Uterus (tissue), 4 donors: ENCODE measurements around the gene TNFAIP6. TPM values are rescaled to one million over a fixed set of nuclear protein-coding genes. Genes with fewer than 3 reads are reported as not detected.

ENCODE experiments used
- DNase-seq, 2 donors: peaks; one replicate each; pipeline ENCODE4 v3.0.0-alpha.2; 2019 to 2020
- H3K27ac ChIP-seq, 2 donors: fragments of 200-600 bp; sonication (generic); 1 replicate in 1 of 2; 2 replicates in 1 of 2; pipeline ENCODE4 v1.5.1; 2016 to 2018
- H3K27me3 ChIP-seq, 2 donors: fragments of 200-600 bp; sonication (generic); one replicate each; pipeline ENCODE4 v1.5.1; 2018 to 2019; ENCODE audit warnings: control low read depth in 1 of 2
- H3K36me3 ChIP-seq, 2 donors: fragments of 200-600 bp; sonication (generic); one replicate each; pipeline ENCODE4 v1.5.1; 2019; ENCODE audit warnings: control low read depth in 1 of 2
- H3K4me1 ChIP-seq, 2 donors: fragments of 200-600 bp; sonication (generic); one replicate each; pipeline ENCODE4 v1.5.1; 2018 to 2019; ENCODE audit warnings: control low read depth in 1 of 2
- H3K4me3 ChIP-seq, 2 donors: fragments of 200-600 bp; sonication (generic); 1 replicate in 1 of 2; 2 replicates in 1 of 2; pipeline ENCODE4 v1.5.1; 2018 to 2019; ENCODE audit warnings: mild to moderate bottlenecking in 1 of 2
- H3K9me3 ChIP-seq, 2 donors: fragments of 200-600 bp; sonication (generic); one replicate each; pipeline ENCODE4 v1.5.1; 2019; ENCODE audit warnings: control low read depth in 1 of 2
- POLR2A ChIP-seq, 2 donors: fragments of 450-650 bp; IDR thresholded peaks; one replicate each; pipeline ENCODE4 v1.6.1; 2016; ENCODE audit warnings: antibody characterized with exemption in 2 of 2, mild to moderate bottlenecking in 1 of 2, moderate library complexity in 1 of 2
- intact Hi-C: fragments of 100-400 bp; cut with DNase I; formaldehyde crosslinking; loops from one replicate; pipeline ENCODE4 v1.15.1; 2023; ENCODE audit warnings: low total_unique reads
- total RNA-seq, 4 donors: library from RNA; depleted of rRNA in 3 of 4; stranded (reverse); fragments of >200 nt in 3 of 4; gene quantifications; one replicate each; pipeline versions ENCODE4 v1.1.0 to v1.2.4, GENCODE V29; 2014 to 2023
- TF ChIP-seq, protein P1 (sequence below), 4 experiments: fragments of 200-600 bp in 2 of 4; fragments of 450-650 bp in 2 of 4; sonication (generic) in 2 of 4; IDR thresholded peaks; one replicate each; pipeline ENCODE4 v1.5.1; 2016 to 2019; ENCODE audit warnings: antibody characterized with exemption in 4 of 4, mild to moderate bottlenecking in 2 of 4, moderate library complexity in 1 of 4
- donor health status: DM: yes; HTN: yes; CAD: no.

Gene TNFAIP6
- total RNA-seq, 4 donors from 2014 or later, result 0.88 to 3.2 (median 1.6) TPM

DNA sequence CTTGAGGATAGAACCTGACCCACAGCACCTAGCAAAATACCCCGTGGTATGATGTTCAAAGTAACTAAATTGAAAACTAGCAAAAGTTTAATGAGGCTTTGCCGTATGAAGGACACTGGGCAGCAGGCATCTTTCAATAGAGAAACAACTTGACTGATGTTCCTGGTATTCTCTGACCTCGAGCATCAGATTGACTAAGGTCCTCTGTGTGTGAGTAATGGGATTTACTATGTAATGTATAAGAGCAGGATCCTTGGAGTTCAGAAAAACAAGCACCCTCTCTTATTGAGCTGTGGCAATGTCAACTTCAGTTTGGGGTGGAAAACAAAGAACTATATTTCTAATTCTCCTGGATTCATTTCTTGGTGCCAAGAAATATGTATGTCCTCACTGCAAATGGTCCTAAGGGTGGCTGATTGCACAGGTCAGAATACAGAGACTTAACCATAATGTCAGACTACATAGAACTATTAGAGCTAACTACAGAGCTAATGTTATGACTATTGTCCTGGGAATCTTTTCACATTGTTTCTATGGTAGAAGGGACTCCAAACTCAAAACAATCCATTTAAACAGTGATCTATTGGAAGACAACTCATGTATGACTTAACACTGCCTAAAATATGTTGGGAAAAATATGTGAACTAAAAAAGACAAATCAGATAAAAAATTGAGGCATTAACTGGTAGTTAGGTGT is 4.4 kb downstream of the TNFAIP6 start:
- DNase-seq, result no peak
- no peak for TF ChIP-seq POLR2A (IDR thresholded peaks at IDR 0.05)
- TF ChIP-seq, protein P1, sequence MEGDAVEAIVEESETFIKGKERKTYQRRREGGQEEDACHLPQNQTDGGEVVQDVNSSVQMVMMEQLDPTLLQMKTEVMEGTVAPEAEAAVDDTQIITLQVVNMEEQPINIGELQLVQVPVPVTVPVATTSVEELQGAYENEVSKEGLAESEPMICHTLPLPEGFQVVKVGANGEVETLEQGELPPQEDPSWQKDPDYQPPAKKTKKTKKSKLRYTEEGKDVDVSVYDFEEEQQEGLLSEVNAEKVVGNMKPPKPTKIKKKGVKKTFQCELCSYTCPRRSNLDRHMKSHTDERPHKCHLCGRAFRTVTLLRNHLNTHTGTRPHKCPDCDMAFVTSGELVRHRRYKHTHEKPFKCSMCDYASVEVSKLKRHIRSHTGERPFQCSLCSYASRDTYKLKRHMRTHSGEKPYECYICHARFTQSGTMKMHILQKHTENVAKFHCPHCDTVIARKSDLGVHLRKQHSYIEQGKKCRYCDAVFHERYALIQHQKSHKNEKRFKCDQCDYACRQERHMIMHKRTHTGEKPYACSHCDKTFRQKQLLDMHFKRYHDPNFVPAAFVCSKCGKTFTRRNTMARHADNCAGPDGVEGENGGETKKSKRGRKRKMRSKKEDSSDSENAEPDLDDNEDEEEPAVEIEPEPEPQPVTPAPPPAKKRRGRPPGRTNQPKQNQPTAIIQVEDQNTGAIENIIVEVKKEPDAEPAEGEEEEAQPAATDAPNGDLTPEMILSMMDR (IDR thresholded peaks at IDR 0.05), result no peak
- no peaks in the 10 kb centered on the region for H3K27me3 ChIP-seq
- no peak overlapping the region for H3K27ac ChIP-seq
- no peaks in the 10 kb centered on the region for H3K9me3 ChIP-seq
- H3K4me1 ChIP-seq, result no peaks in the 10 kb centered on the region
- no peaks in the 10 kb centered on the region for H3K36me3 ChIP-seq
- no peak overlapping the region for H3K4me3 ChIP-seq
- intact Hi-C loops, result no loop called here

DNA sequence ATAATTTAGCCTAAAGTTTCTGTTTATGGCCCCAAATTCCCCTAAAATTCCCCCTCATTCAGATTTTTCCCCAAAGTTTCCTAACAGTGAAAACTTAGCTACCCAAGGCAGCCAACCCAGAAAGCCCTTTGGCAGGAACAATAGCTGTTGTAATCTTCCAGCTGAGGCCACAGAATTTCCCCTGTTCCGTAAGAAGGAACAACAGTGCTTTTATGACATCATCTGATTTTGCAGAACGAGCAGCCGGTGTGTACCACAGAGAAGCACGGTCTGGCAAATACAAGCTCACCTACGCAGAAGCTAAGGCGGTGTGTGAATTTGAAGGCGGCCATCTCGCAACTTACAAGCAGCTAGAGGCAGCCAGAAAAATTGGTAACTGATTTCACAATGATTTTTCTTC is 6.3 kb downstream of the TNFAIP6 start:
- H3K4me3 ChIP-seq, result no peak overlapping the region
- intact Hi-C loops, result no loop called here
- DNase-seq, result no peak

DNA sequence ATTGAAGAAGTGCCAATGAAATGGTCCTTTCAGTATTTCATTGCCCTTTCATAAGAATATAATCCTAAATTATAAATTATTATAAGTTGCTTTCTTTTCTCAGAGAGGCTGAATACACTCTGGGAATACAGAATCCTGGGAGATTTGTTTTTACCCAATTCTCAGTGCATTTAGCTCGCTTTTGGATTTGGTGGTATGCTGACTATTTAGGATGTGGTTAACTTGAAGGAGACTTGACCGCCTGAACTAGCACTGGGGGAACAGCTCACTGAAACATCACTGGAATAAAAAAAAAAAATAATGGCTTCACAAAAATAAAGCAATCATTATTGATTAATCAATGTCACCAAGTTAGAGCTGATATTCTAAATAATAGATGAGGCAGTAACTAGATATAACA is 10.2 kb downstream of the TNFAIP6 start:
- Histone ChIP-seq H3K36me3 (no peaks in the 10 kb centered on the region), H3K27ac (no peak overlapping the region), H3K27me3 (no peaks in the 10 kb centered on the region), H3K4me1 (no peaks in the 10 kb centered on the region), H3K9me3 (no peaks in the 10 kb centered on the region), H3K4me3 (no peak overlapping the region)
- TF ChIP-seq, protein P1 (IDR thresholded peaks at IDR 0.05), result no peak
- no peak for TF ChIP-seq POLR2A (IDR thresholded peaks at IDR 0.05)
- no peak for DNase-seq
- intact Hi-C loops, result no loop called here

More for the DNA sequence above, 6.3 kb downstream of the TNFAIP6 start:
- H3K36me3 ChIP-seq, result no peaks in the 10 kb centered on the region
- no peak overlapping the region for H3K27ac ChIP-seq
- no peaks in the 10 kb centered on the region for H3K27me3 ChIP-seq
- no peaks in the 10 kb centered on the region for H3K9me3 ChIP-seq
- no peaks in the 10 kb centered on the region for H3K4me1 ChIP-seq
- TF ChIP-seq, protein P1 (IDR thresholded peaks at IDR 0.05), result no peak
- TF ChIP-seq POLR2A (IDR thresholded peaks at IDR 0.05), result no peak

DNA sequence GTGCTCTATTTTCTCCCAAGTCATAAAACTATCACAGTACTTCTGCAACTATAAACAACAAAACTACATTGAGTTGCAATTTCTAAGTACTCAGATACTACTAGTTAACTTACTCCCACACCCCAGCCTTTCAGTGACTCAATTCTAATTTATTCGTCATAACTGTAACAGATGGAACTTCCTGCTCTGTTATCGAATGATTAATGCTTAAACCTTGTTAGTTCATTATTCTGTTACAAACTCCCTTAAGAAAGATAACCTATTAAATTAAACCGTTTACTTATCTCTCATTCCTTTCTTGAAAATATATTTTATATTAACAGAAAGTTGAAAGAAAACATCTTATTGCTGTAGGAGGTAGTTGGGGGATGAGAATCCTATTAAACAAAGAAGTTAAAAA is 17.0 kb downstream of the TNFAIP6 start:
- Histone ChIP-seq H3K4me3 (no peak overlapping the region), H3K9me3 (no peaks in the 10 kb centered on the region), H3K27ac (peak overlapping the region in 1 of 2 donors; percentile 15), H3K27me3 (no peaks in the 10 kb centered on the region), H3K36me3 (no peaks in the 10 kb centered on the region), H3K4me1 (no peaks in the 10 kb centered on the region)
- no peak for DNase-seq
- TF ChIP-seq POLR2A (IDR thresholded peaks at IDR 0.05), result no peak
- TF ChIP-seq, protein P1 (IDR thresholded peaks at IDR 0.05), result no peak
- intact Hi-C loops, result no loop called here

DNA sequence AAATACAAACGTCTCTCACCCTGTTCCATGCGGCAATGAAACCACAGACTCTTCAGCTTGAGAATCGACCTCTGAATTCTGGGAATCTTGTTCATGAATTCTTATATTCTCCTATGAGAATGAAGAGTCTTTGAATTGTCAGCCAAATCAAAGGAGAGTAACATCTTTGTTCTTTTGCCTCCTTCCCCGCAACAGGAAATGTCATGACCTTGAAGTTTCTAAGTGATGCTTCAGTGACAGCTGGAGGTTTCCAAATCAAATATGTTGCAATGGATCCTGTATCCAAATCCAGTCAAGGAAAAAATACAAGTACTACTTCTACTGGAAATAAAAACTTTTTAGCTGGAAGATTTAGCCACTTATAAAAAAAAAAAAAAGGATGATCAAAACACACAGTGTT is 21.8 kb downstream of the TNFAIP6 start:
- no peak for DNase-seq
- no peak for TF ChIP-seq POLR2A (IDR thresholded peaks at IDR 0.05)
- TF ChIP-seq, protein P1 (IDR thresholded peaks at IDR 0.05), result no peak
- no peaks in the 10 kb centered on the region for H3K9me3 ChIP-seq
- H3K27me3 ChIP-seq, result no peaks in the 10 kb centered on the region
- no peaks in the 10 kb centered on the region for H3K36me3 ChIP-seq
- H3K4me1 ChIP-seq, result no peaks in the 10 kb centered on the region
- no peak overlapping the region for H3K4me3 ChIP-seq
- intact Hi-C loops, result no loop called here
- no peak overlapping the region for H3K27ac ChIP-seq
